ENCODE results near the gene FN3KRP.

GRCh38 chr17:82686366-82687324 lies 29.9 kb upstream of the FN3KRP start:
- TF ChIP-seq CTCF (IDR thresholded peaks at IDR 0.05) (no peak), POLR2A (IDR thresholded peaks at IDR 0.05) (no peak), EP300 (IDR thresholded peaks at IDR 0.05; ENCODE audit: low read depth) (no peak)

All from transverse colon (tissue), 3 donors.